SJCRH30 (cell line): ENCODE measurements around the gene RTL10. TPM values are rescaled to one million over a fixed set of nuclear protein-coding genes. Genes with fewer than 3 reads are reported as not detected.
A peak's percentile ranks its signal among the peaks of the same experiment; 100 is the strongest.

Source experiments
- DNase-seq, 2 experiments: peaks; one replicate each; pipeline ENCODE4 v3.0.0-alpha.2; 2015 to 2020
- H3K27ac ChIP-seq: fragments of 250-450 bp; sonication (Bioruptor Pico); 2 replicates; pipeline ENCODE4 v1.5.1; 2020; ENCODE audit warnings: mild to moderate bottlenecking, moderate library complexity
- H3K27me3 ChIP-seq: fragments of 250-450 bp; sonication (Bioruptor Pico); 2 replicates; pipeline ENCODE4 v1.5.1; 2020; ENCODE audit warnings: mild to moderate bottlenecking, moderate library complexity
- H3K36me3 ChIP-seq: fragments of 250-450 bp; sonication (Bioruptor Pico); 2 replicates; pipeline ENCODE4 v1.5.1; 2020; ENCODE audit warnings: mild to moderate bottlenecking, moderate library complexity
- H3K4me1 ChIP-seq: fragments of 250-450 bp; sonication (Bioruptor Pico); 2 replicates; pipeline ENCODE4 v1.5.1; 2020; ENCODE audit warnings: mild to moderate bottlenecking, moderate library complexity
- H3K4me3 ChIP-seq: fragments of 250-450 bp; sonication (Bioruptor Pico); 2 replicates; pipeline ENCODE4 v1.5.1; 2020; ENCODE audit warnings: mild to moderate bottlenecking, moderate library complexity
- H3K9me3 ChIP-seq: fragments of 250-450 bp; sonication (Bioruptor Pico); replicated peaks from 2 replicates; pipeline ENCODE4 v1.5.1; 2020; ENCODE audit warnings: mild to moderate bottlenecking, moderate library complexity
- total RNA-seq: library from RNA; depleted of rRNA; stranded (reverse); fragments of >200 nt; shearing (Covaris generic); gene quantifications from 2 replicates; pipeline ENCODE4 v1.2.3, GENCODE V29; 2014

Gene RTL10
- total RNA-seq, 1 experiment from 2014 or later: 19.1 TPM

DNA sequence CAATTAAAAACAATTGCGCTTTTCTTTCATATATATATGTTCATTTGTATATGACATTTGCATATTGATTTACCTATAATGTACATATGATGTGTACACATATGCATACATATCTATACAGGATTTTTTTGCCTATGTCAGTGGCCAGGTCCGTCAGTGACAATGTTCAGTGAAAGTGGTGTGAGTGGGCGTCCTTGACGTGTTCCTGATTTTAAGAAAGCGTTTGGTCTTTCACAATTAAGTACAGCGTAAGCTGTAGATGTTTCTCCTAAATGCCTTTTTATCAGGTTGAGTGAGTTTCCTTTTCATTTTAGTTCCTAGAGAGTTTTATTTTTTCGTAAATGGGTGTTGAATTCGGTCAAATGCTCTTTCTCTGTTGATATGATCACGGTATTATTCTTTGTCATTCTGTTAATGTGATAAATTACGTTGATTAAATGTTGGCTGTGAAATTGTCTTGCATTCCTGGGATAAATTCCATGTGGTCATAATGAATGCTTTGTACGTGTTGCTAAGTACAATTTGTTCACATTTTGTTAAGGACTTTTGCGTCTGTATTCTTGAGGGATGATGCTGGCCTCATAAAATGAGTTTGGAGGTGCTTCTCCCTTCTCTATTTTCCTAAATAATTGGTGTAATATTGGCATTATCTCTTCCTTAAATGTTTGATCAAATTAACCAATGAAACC is 10.6 kb upstream of the RTL10 start:
- Histone ChIP-seq H3K27ac (no peak overlapping the region), H3K4me3 (no peak overlapping the region), H3K36me3 (no peaks in the 10 kb centered on the region), H3K4me1 (peaks cover 27% of the 10 kb centered on the region), H3K27me3 (no peaks in the 10 kb centered on the region), H3K9me3 (no peaks in the 10 kb centered on the region)
- no peak for DNase-seq

DNA sequence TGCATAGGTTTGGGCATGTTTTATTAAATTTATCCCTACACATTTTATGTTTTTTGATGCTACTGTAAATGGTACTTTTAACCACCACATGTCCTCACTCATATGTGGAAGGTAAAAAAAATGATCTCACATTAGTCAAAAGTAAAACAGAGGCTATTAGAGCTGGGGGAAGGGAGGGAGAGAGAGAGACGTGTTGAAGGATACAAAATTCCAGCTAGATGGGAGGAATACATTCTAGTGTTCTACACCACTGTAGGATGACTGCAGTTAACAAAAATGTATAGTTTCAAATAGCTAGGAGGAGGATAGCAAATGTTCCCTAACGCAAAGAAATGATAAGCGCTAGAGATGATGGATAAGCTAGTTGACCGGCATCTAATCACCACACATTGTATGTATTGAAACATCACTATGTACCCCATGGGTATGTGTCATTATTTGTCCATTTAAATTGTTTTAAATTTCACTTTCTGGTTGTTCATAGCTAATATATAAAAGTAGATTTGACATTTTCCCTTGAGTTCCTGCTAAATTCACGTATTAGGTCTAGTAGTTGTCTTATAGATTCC is 9.9 kb upstream of the RTL10 start:
- H3K4me3 ChIP-seq: no peak overlapping the region
- no peak overlapping the region for H3K27ac ChIP-seq
- H3K4me1 ChIP-seq: peaks cover 24% of the 10 kb centered on the region
- no peaks in the 10 kb centered on the region for H3K36me3 ChIP-seq
- H3K9me3 ChIP-seq: no peaks in the 10 kb centered on the region
- H3K27me3 ChIP-seq: no peaks in the 10 kb centered on the region
- DNase-seq: no peak

DNA sequence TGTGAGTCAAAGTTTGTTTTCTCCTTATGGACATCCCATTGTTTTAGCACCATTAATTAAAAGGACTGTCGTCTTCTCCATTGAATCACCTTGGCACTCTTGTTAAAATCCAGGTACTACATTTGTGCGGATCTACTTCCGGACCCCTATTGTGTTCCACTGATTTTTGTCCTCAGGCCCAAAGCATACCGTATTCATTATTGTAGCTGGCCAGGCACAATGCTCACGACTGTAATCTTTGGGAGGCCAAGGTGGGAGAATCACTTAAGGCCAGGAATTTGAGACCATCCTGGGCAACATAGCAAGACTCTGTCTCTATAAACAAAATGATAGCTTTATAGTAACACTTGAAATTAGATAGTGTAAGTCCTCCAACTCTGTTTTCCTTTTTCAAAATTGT is 8.9 kb upstream of the RTL10 start:
- H3K27me3 ChIP-seq: no peaks in the 10 kb centered on the region
- H3K36me3 ChIP-seq: no peaks in the 10 kb centered on the region
- no peak for DNase-seq
- H3K27ac ChIP-seq: no peak overlapping the region
- no peak overlapping the region for H3K4me3 ChIP-seq
- no peaks in the 10 kb centered on the region for H3K9me3 ChIP-seq
- H3K4me1 ChIP-seq: peaks cover 17% of the 10 kb centered on the region

DNA sequence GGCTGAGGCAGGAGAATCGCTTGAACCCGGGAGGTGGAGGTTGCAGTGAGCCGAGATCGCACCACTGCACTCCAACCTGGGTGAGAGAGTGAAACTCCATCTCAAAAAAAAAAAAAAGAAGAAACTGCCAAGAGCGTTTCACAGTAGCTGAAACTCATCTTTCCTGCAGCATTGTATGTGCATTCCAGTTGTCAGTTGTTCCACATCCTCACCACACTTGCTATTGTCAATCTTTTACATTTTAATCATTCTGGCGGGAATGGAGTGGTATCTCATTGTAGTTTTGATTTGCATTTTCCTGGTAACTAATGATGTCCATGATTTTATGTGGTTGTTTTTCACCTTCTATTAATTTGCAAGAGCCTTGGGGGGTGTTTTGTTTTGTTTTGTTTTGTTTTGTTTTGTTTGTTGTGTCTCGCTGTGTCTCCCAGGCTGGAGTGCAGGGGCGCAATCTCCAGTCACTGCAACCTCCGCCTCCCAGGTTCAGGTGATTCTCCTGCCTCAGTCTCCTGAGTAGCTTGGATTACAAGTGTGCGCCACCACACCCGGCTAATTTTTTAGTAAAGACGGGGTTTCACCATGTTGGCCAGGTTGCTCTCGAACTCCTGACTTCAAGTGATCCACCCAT is 8.1 kb upstream of the RTL10 start:
- peak overlapping the region; percentile 67 for H3K27ac ChIP-seq
- H3K4me1 ChIP-seq: peaks cover 17% of the 10 kb centered on the region
- no peaks in the 10 kb centered on the region for H3K36me3 ChIP-seq
- no peaks in the 10 kb centered on the region; the same call in 1 of the 2 replicates for H3K9me3 ChIP-seq
- no peaks in the 10 kb centered on the region for H3K27me3 ChIP-seq
- no peak overlapping the region for H3K4me3 ChIP-seq
- DNase-seq: peak; percentile 37 to 74

DNA sequence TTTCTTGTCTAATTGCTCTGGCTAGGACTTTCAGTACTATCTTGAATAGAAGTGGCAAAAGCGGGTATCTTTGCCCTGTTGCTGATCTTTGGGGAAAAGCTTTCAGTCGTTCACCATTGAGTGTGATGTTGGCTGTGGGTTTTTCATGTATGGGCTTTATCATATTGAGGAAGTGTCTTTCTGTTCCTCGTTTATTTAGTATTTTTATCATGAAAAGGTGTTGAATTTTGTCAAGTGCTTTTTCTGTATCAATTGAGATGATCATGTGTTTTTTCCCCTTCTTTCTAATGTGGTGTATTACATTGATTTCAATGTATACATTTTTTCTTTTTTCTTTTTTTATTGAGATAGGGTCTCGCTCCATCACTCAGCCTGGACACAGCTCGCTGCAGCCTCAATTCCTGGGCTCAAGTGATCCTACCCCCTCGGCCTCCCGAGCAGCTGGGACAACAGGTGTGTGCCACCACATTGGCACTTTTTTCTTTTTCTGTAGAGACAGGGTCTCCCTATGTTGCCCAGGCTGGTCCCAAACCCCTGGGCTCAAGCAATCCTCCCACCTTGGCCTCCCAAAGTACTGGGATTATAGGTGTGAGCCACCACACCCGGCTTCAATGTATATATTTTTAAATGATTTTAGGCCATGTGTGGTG is 5.3 kb upstream of the RTL10 start:
- H3K9me3 ChIP-seq: no peaks in the 10 kb centered on the region; the same call in 1 of the 2 replicates
- DNase-seq: no peak
- H3K36me3 ChIP-seq: no peaks in the 10 kb centered on the region
- no peaks in the 10 kb centered on the region for H3K27me3 ChIP-seq
- peaks cover 16% of the 10 kb centered on the region for H3K4me1 ChIP-seq
- no peak overlapping the region for H3K4me3 ChIP-seq
- H3K27ac ChIP-seq: no peak overlapping the region

DNA sequence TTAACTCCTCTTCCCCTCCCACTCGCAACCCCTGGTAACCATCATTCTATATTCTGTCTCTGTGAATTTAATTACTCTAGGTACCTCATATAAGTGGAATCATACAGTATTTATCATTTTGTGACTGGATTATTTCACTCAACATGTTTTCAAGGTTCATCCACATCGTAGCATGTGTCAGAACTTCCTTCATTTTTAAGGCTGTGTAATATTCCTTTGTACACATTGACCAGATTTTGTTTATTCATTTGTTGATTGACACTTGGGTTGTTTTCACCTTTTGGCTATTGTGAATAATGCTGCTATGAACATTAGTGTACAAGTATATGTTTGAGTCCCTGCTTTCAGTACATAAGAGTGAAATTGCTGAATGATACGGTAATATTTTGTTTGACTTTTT is 2.7 kb upstream of the RTL10 start:
- Histone ChIP-seq H3K36me3 (no peaks in the 10 kb centered on the region), H3K27ac (no peak overlapping the region), H3K9me3 (no peaks in the 10 kb centered on the region; the same call in 1 of the 2 replicates), H3K4me3 (no peak overlapping the region), H3K4me1 (peaks cover 11% of the 10 kb centered on the region), H3K27me3 (no peaks in the 10 kb centered on the region)
- no peak for DNase-seq

DNA sequence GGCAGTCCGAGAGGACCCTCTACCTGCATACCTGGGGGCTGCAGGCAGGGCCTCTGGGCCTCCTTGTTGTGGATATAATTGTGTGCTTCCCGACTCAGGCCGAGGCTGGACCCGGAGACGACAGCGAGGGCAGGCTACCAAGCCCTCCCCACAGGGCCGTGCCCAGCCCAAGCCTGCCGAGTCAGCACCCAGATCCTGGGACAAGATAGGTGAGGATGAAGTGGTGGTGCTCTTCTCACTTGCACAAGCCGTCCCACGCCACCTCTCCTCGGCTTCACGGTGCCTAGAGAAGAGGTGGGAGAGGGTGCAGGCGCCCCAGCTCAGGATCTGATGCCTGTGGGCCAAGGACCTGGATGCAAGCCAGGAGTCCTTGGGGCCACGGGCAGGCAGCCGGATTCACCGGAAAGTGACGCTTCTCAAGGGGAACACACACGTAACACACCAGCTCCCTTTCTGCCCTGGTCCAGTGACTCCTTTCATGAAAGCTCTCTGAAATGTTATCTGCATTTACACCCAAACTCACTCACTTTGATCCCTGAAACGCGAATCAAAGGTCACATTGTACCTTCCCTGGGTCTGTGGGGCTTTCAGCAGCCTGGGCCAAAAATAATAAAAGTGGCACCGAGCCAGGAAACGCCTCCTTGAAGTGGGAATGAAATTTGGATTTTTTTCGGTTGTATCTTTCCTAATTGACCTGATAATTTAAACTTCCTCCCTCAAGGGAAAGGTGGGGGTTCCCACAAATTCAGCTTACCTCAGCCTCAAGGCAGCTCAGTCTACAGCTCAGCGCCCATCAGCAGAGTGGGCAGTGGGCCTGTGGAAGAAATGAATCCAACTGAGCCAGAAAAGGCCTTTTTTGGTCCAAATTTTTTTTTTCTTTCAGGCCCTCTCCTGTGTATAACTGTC is 1.1 kb upstream of the RTL10 start:
- no peaks in the 10 kb centered on the region for H3K27me3 ChIP-seq
- H3K4me3 ChIP-seq: peak overlapping the region; percentile 82
- peak; percentile 83 to 92 for DNase-seq
- peaks cover 8% of the 10 kb centered on the region for H3K4me1 ChIP-seq
- peaks cover 12% of the 10 kb centered on the region for H3K36me3 ChIP-seq
- no peaks in the 10 kb centered on the region; the same call in 1 of the 2 replicates for H3K9me3 ChIP-seq
- peak overlapping the region; percentile 81 for H3K27ac ChIP-seq

DNA sequence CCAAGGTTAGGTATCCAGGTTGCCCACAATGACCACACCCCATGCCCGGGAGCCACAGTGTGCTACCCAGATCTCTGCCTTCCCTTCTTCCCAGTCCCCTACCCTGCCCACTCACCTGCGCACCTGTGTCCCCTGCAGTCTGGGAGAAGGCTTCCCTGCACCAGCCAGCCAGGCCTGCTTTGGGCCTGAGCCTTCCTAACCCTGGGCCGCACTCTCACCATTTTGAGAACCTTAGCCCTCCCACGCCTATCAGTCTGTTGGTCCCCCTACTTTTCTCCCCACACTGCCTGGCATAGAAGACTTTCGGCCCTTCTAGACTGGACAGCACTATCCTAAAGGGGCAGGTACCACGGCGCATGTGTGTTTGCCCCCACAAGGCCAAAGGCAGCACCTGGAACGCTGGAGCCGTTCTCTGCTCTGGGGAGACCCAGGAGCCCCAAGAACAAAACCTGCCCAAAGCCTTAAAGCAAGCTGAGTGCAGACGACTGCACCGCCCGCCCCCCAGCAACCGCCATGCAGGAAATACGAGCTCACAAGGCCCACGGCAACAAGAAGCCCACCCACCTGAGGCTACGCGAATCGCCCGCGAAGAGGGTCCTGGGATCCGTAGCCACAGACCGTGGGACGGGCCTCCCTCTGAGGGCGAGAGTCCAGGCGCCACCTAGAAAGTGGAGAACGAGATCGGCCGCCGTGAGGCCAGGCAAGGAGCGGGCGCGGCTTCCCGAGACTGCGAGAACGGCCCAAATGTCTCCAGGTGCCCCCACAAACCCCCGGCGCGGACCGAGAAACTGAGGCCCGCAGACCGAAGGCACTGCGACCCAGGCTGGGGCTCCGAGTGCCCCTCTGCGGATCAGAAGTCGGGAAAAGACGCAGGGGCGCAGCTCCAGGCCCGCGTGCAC is 546 bp downstream of the RTL10 start:
- peaks cover 23% of the 10 kb centered on the region for H3K36me3 ChIP-seq
- DNase-seq: peak in 1 of 2 experiments; percentile 3

DNA sequence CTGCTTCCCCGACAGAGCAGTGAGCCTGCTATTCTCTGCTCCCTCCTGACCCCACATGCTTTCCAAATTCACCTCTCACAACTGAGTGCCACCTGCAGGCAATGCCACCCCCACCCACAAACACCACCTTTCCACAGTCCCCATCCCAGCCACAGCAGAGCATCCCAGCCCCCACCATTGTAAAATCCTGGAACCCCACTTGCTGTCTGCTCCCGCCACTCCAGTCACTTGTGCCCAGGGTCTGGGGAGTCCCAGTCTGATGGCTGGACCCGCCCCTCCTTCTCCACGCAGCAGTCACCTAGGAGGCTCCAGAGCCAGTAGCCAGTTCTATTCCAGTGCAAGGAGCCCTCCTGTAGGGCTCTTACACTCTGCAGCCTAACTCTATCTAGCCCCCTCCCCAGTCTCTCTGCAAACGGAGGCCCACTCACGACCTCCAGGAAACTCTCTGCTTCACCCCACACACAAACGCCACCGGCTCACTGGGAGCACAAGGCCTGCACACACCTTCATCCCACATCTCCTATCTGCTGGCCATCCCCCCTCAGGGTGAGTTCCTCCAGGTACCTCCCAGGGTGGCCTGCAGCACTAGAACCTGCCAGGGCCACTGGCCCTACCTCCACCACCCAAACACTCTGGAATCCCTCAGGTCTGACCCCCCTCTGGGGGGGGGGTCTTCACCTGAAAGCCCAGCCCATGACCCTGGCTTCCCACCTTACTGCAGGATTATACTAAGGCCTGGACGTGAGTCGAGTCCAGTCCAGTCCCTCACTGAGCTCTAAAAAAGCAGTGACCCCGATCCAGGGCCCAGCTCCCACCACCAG is 1.4 kb downstream of the RTL10 start:
- Histone ChIP-seq H3K9me3 (no peaks in the 10 kb centered on the region; the same call in 1 of the 2 replicates), H3K4me3 (peak overlapping the region; percentile 82), H3K27ac (no peak overlapping the region), H3K4me1 (peaks cover 8% of the 10 kb centered on the region), H3K36me3 (peaks cover 30% of the 10 kb centered on the region), H3K27me3 (no peaks in the 10 kb centered on the region)
- DNase-seq: peak in 1 of 2 experiments; percentile 4

More for the DNA sequence above, 546 bp downstream of the RTL10 start:
- Histone ChIP-seq H3K4me3 (peak overlapping the region; percentile 82), H3K27ac (peak overlapping the region; percentile 81; the same call in 1 of the 2 replicates), H3K27me3 (no peaks in the 10 kb centered on the region), H3K4me1 (peaks cover 8% of the 10 kb centered on the region), H3K9me3 (no peaks in the 10 kb centered on the region; the same call in 1 of the 2 replicates)

DNA sequence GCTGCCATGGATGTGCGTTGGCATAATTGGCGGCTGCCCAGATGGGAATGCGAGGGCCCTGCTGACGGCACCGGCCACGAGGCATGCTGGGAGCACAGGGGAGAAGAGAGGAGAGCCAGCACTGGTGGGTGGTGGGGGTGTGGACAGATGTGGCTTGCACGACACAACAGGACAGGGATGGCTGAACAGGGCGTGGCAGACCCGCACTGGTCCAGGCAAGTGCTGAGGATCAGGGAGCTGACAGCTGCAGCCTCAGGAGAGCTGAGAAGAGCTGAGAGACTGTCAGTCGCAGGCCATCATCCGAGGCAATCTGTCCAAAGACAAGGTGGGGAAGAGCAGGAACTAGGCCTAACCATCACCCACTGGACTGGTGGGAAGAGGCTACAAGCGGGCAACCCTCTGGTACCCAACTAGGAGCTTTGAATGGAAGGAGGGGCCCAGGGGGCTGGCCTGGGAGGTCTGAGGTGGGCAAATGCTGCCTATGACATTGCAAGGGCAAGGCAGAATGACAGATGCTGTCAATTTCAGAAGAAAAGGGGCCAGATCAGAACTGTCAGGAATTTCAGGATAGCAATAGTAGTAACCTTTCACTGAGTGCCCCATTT is 2.4 kb downstream of the RTL10 start:
- H3K4me1 ChIP-seq: peaks cover 8% of the 10 kb centered on the region
- H3K4me3 ChIP-seq: no peak overlapping the region
- H3K27ac ChIP-seq: no peak overlapping the region
- peak in 1 of 2 experiments; percentile 26 for DNase-seq
- peaks cover 36% of the 10 kb centered on the region for H3K36me3 ChIP-seq
- no peaks in the 10 kb centered on the region for H3K9me3 ChIP-seq
- H3K27me3 ChIP-seq: no peaks in the 10 kb centered on the region

DNA sequence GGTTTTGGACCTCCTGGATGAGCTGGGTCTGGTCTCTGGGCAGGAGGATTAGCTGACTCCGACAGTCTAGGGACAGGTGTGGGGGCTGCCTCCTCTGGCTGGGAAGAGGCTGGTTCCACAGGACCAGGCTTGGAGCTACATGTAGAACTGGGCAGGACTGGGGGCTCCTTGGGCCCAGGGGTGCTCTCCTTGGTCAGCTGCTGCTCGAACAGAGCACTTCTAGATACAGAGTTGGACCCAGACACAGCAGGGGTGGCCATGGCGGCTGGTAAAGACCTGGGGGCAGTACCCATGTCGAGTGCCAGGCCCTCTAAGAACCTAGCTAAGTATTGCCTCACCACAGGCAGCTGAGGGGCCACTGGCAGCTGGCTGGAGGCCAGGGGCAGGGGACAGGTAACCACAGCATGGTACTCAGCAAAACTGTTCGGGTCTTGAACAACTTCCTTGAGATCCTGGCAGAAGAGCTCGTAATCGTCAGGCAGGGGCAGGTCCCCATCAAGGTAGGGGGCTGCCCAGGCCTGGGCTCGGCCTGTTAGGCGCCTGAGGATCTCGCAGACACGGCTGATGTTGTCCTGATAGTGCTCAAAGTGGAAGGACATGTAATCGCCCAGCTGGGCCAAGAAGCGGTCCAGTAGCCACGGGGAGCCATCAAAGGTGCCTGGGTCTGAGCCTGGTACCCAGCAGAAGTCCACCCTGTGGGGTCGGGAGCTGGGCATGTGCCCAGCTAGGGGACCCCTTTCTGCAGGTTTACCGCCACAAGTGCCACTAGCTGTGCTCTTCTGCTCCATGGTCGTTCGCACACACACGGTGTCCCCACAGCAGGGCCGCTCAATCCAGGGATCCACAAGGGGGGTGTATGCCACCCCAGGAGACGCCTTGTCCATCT is 3.1 kb downstream of the RTL10 start:
- Histone ChIP-seq H3K27me3 (no peaks in the 10 kb centered on the region), H3K36me3 (peaks cover 38% of the 10 kb centered on the region), H3K9me3 (no peaks in the 10 kb centered on the region), H3K4me1 (peaks cover 8% of the 10 kb centered on the region), H3K27ac (no peak overlapping the region), H3K4me3 (no peak overlapping the region)
- DNase-seq: no peak

DNA sequence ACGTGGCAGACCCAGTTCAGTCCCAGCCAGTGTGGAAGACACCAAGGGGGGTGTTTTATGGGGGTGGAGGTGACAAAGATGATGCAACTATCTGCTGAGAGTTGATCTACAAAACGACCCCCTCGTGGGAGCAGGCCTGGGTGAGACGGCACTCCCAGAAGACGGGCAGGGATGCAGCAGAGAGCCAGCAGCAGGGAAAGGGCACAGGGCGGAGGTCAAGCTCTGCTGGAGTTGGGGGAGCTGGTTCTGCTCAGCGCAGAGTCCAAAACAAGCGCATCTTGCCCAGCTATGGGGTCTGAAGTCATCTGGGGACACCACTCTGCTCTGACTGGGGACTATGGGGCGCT is 3.9 kb downstream of the RTL10 start:
- no peak for DNase-seq
- Histone ChIP-seq H3K4me1 (peaks cover 3% of the 10 kb centered on the region; the same call in 1 of the 2 replicates), H3K9me3 (no peaks in the 10 kb centered on the region), H3K27me3 (no peaks in the 10 kb centered on the region), H3K27ac (no peak overlapping the region), H3K4me3 (no peak overlapping the region), H3K36me3 (peaks cover 38% of the 10 kb centered on the region)
